Central memory CD8-positive, alpha-beta T cell (primary cell): ENCODE measurements around the gene ZNF775.

Experiments
- ATAC-seq: fragments of 150-1000 bp; cut with Tn5 transposase; replicated peaks from 2 replicates; pipeline ENCODE4 v1.10.0; 2022; ENCODE audit warnings: mild to moderate bottlenecking, moderate FRiP score, moderate number of reproducible peaks; ENCODE audit not compliant: poor library complexity, severe bottlenecking; ENCODE audit errors: extremely low read depth
- DNase-seq, 2 donors: peaks; one replicate each; pipeline ENCODE4 v3.0.0; 2021; ENCODE audit warnings: low spot score in 2 of 2
- H3K27ac Mint-ChIP-seq: one replicate; pipeline ENCODE4 v1.8.0; 2022; ENCODE audit warnings: low read depth, mild to moderate bottlenecking, moderate library complexity, mixed read lengths
- H3K27me3 Mint-ChIP-seq: one replicate; pipeline ENCODE4 v1.8.0; 2022; ENCODE audit warnings: mixed read lengths
- H3K36me3 Mint-ChIP-seq: one replicate; pipeline ENCODE4 v1.8.0; 2022; ENCODE audit warnings: mild to moderate bottlenecking, moderate library complexity, mixed read lengths; ENCODE audit not compliant: insufficient read depth
- H3K4me1 Mint-ChIP-seq: one replicate; pipeline ENCODE4 v1.8.0; 2022; ENCODE audit warnings: mixed read lengths
- H3K4me3 Mint-ChIP-seq: one replicate; pipeline ENCODE4 v1.8.0; 2022; ENCODE audit warnings: mild to moderate bottlenecking, moderate library complexity, mixed read lengths
- H3K9me3 Mint-ChIP-seq: one replicate; pipeline ENCODE4 v1.8.0; 2022; ENCODE audit warnings: mixed read lengths

The ZNF775 gene

GRCh38 chr7:150365194-150365593 lies 13.9 kb upstream of the ZNF775 start:
- no peak overlapping the region for H3K27ac Mint-ChIP-seq
- peaks cover 7% of the 10 kb centered on the region for H3K36me3 Mint-ChIP-seq
- no peaks in the 10 kb centered on the region for H3K27me3 Mint-ChIP-seq
- DNase-seq (no peak), ATAC-seq (no peak)
- no peak overlapping the region for H3K4me3 Mint-ChIP-seq
- peaks cover 9% of the 10 kb centered on the region for H3K4me1 Mint-ChIP-seq
- no peaks in the 10 kb centered on the region for H3K9me3 Mint-ChIP-seq

DNA sequence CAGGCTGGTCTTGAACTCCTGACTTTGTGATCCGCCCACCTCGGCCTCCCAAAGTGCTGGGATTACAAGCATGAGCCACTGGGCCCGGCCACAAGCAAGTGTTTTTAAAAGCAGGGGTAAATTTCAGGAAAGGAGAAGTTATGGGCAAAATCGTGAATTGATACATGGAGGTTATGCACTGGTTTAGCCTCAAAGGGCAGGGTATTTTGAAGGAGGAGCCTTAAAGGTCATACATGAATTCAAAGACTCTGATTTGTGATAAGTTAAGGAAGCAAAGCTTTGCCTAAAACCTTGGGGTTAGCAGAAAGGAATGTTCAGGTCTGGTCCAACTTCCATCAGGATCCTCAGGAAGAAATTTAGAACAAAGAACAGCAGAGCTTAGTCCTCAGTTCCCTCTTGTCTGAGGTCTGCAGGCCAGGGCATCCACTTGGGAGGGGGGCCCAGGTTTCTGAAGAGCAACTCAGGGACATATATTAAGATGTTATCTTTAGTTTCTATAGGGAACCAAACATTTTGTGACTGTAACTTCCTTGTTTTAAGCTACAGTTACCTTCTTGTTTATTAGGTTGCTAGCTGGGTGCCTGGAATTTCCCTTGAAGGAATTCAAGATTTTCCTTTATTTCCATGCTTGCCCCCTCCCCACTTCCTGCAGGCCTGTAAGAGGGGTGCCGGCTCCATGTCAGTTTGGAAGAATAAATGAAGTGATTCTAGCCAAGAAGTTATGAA lies 13.3 kb upstream of the ZNF775 start:
- peak overlapping the region; percentile 11 for H3K27ac Mint-ChIP-seq
- no peak for DNase-seq
- H3K27me3 Mint-ChIP-seq = no peaks in the 10 kb centered on the region
- no peak overlapping the region for H3K4me3 Mint-ChIP-seq
- no peak for ATAC-seq
- H3K4me1 Mint-ChIP-seq = peaks cover 14% of the 10 kb centered on the region
- peaks cover 9% of the 10 kb centered on the region for H3K36me3 Mint-ChIP-seq
- no peaks in the 10 kb centered on the region for H3K9me3 Mint-ChIP-seq

DNA sequence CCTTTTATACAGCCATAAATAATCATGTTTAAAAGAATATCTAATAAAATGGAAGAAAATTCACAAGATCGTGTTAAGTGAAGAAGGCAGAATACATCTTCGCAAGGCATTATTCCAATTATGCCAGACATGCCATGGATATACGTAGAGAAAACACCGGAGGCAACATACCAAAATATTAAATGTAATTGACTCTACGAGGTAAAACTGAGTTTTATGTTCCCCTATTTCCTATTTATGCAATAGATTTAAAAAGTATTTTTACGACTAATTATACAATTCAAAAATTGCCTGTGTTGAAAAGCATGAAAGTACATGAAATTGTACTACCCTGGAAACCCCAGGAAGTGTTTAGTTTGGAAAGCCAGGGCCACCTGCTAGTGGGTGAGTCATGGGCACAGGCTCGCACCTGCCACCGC lies 11.4 kb upstream of the ZNF775 start:
- ATAC-seq (peak; percentile 68), DNase-seq (no peak)
- Mint-ChIP-seq H3K27me3 (no peaks in the 10 kb centered on the region), H3K4me3 (peak overlapping the region; percentile 87), H3K4me1 (peaks cover 15% of the 10 kb centered on the region), H3K9me3 (no peaks in the 10 kb centered on the region), H3K27ac (peak overlapping the region; percentile 88), H3K36me3 (peaks cover 11% of the 10 kb centered on the region)

- Mint-ChIP-seq H3K9me3 (no peaks in the 10 kb centered on the region), H3K4me1 (peaks cover 15% of the 10 kb centered on the region), H3K4me3 (peak within 1 kb of the TSS; percentile 87), H3K27me3 (no peaks in the 10 kb centered on the region), H3K36me3 (peaks cover 11% of the 10 kb centered on the region), H3K27ac (peak within 1 kb of the TSS; percentile 88)
- DNase-seq = peak; percentile 54 to 57
- ATAC-seq = peak; percentile 50
Measured at GRCh38 chr7:150368096-150368883, 10.8 kb upstream of the ZNF775 start, which contains the start of gene REPIN1. Gene REPIN1 (plus strand): TSS chr7:150368822. CDS start chr7:150369712, 890 bp downstream.

GRCh38 chr7:150368884-150369747 lies 10.0 kb upstream of the ZNF775 start:
- ATAC-seq (peak; percentile 59), DNase-seq (peak in 1 of 2 donors; percentile 26)
- H3K9me3 Mint-ChIP-seq = no peaks in the 10 kb centered on the region
- H3K4me3 Mint-ChIP-seq = peak overlapping the region; percentile 87
- H3K36me3 Mint-ChIP-seq = peaks cover 14% of the 10 kb centered on the region
- peak overlapping the region; percentile 76 for H3K27ac Mint-ChIP-seq
- peaks cover 20% of the 10 kb centered on the region for H3K4me1 Mint-ChIP-seq
- no peaks in the 10 kb centered on the region for H3K27me3 Mint-ChIP-seq

DNA sequence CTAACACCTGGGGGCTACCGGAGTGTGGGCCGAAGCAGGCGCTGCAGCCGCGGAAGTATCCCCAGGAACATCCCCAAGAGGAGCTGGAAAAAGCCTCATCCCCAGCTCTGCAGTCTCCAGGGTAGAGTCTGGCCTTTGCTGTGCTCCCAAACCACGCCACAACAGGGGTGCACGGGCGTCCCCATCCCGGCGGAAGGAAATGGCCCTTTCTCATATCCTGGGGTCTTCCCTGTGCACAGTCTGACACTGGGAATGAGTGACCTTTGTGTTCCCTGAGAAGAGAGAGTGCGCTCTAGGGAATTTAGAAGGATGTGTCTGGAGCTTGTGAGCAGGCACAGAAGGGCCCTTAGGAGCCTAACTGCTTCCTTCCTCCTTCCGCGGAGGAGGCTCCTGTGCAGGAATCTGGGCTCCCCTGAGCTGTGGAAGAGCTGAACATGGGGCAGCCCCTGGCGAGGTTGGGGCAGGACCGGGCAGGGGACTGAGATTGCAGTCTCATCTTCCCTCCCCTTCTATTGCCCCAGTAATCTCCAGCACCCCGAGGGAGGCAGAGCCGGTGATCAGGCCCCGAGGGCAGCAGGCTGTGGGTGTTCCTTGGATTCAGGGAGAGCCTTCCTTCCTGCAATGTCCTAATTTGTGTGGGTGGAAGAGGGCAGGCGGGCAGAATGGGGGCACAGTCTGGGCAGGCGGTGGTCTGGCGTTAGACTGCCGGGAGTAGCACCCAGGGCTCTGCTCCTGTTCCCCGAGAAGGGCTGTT lies 9.2 kb upstream of the ZNF775 start:
- no peak for DNase-seq
- peaks cover 20% of the 10 kb centered on the region for H3K4me1 Mint-ChIP-seq
- peaks cover 17% of the 10 kb centered on the region for H3K36me3 Mint-ChIP-seq
- H3K9me3 Mint-ChIP-seq = no peaks in the 10 kb centered on the region
- peak overlapping the region; percentile 76 for H3K27ac Mint-ChIP-seq
- ATAC-seq = no peak
- peak overlapping the region; percentile 87 for H3K4me3 Mint-ChIP-seq
- no peaks in the 10 kb centered on the region for H3K27me3 Mint-ChIP-seq

DNA sequence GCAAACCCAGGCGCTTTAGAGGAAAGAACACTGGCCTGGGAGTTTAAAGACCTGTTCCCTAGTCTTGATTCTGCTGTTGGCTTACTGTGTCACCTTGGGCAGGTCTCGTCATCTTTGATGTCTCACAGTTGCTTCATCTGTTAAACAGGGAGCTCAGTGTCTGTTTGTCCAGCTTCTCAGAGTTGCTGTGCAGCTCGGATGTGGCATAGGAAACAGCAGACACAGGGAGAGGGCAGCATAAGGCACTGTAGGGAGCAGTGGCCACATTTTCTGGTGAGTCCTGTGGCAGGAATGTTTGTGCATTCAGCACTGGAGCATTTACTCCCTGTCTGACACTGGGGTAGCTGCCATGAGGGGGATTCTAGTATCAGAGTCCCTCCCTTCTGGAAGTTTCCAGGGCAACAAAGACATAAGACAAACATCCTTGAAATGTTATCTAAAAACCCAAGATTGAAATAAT lies 8.5 kb upstream of the ZNF775 start:
- Mint-ChIP-seq H3K27me3 (no peaks in the 10 kb centered on the region), H3K4me3 (peak overlapping the region; percentile 87), H3K4me1 (peaks cover 20% of the 10 kb centered on the region), H3K27ac (no peak overlapping the region), H3K36me3 (peaks cover 17% of the 10 kb centered on the region), H3K9me3 (no peaks in the 10 kb centered on the region)
- no peak for DNase-seq
- ATAC-seq = no peak

- ATAC-seq (no peak), DNase-seq (no peak)
- Mint-ChIP-seq H3K27me3 (no peaks in the 10 kb centered on the region), H3K36me3 (peaks cover 18% of the 10 kb centered on the region), H3K4me1 (peaks cover 26% of the 10 kb centered on the region), H3K9me3 (no peaks in the 10 kb centered on the region), H3K27ac (no peak overlapping the region), H3K4me3 (peak overlapping the region; percentile 87)
Measured at GRCh38 chr7:150371131-150371995, 7.8 kb upstream of the ZNF775 start.

GRCh38 chr7:150371996-150372270 lies 7.2 kb upstream of the ZNF775 start:
- Mint-ChIP-seq H3K27ac (no peak overlapping the region), H3K9me3 (no peaks in the 10 kb centered on the region), H3K4me1 (peaks cover 27% of the 10 kb centered on the region)

DNA sequence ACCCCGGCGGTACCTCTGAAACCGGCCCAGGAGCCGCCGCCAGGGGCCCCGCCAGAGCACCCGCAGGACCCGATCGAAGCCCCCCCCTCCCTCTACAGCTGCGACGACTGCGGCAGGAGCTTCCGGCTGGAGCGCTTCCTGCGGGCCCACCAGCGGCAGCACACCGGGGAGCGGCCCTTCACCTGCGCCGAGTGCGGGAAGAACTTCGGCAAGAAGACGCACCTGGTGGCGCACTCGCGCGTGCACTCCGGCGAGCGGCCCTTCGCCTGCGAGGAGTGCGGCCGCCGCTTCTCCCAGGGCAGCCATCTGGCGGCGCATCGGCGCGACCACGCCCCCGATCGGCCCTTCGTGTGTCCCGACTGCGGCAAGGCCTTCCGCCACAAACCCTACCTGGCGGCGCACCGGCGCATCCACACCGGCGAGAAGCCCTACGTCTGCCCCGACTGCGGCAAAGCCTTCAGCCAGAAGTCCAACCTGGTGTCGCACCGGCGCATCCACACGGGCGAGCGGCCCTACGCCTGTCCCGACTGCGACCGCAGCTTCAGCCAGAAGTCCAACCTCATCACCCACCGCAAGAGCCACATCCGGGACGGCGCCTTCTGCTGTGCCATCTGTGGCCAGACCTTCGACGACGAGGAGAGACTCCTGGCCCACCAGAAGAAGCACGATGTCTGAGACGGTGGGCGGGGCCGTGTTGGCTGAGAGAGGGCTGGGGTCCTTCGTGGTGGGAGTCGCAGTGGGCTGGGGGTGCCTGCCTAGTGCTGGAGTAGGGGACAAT lies 6.7 kb upstream of the ZNF775 start:
- Mint-ChIP-seq H3K27ac (no peak overlapping the region), H3K36me3 (peaks cover 19% of the 10 kb centered on the region), H3K4me1 (peaks cover 29% of the 10 kb centered on the region), H3K9me3 (no peaks in the 10 kb centered on the region), H3K27me3 (no peaks in the 10 kb centered on the region), H3K4me3 (no peak overlapping the region)
- no peak for DNase-seq
- no peak for ATAC-seq

More at GRCh38 chr7:150371996-150372270, 7.2 kb upstream of the ZNF775 start:
- ATAC-seq = no peak
- H3K27me3 Mint-ChIP-seq = no peaks in the 10 kb centered on the region
- H3K36me3 Mint-ChIP-seq = peaks cover 19% of the 10 kb centered on the region
- DNase-seq = no peak
- H3K4me3 Mint-ChIP-seq = no peak overlapping the region
